Panc1 (cell line): Measurements from ENCODE around the gene GLB1L2. TPM values are rescaled to one million over a fixed set of nuclear protein-coding genes. Genes with fewer than 3 reads are reported as not detected.

Experiments
- ATAC-seq: fragments of 200-7000 bp; cut with Tn5 transposase; 2 replicates; pipeline ENCODE4 v1.9.1; 2020; ENCODE audit warnings: mild to moderate bottlenecking, moderate library complexity
- BruUV-seq: library from RNA; stranded (reverse); fragments of 400-500 nt; replicated peaks from 2 replicates; lab custom pipeline; 2021; lab: Mats Ljungman, UMichigan
- CTCF ChIA-PET: fragments of 300-600 bp; sonication (Branson Sonifier 250); formaldehyde crosslinking; loops from one replicate; lab custom pipeline; 2022; ENCODE audit warnings: antibody characterized with exemption; lab: Charles Lee
- POLR2A ChIA-PET: fragments of 300-600 bp; sonication (Branson Sonifier 250); formaldehyde crosslinking; loops from one replicate; lab custom pipeline; 2022; ENCODE audit warnings: antibody characterized with exemption; lab: Charles Lee
- DNase-seq: peaks from one replicate; pipeline ENCODE4 v3.0.0-alpha.2; 2010; ENCODE audit warnings: low read depth, low spot score
- H3K27ac ChIP-seq: 2 replicates; pipeline ENCODE4 v1.5.1; 2011; ENCODE audit warnings: mild to moderate bottlenecking, low read length, inconsistent platforms
- H3K27me3 ChIP-seq: fragments of 200-500 bp; sonication (Bioruptor generic); 2 replicates; pipeline ENCODE4 v1.6.0; 2014; ENCODE audit warnings: low read length, inconsistent platforms; ENCODE audit not compliant: control insufficient read depth, insufficient read depth
- H3K36me3 ChIP-seq: fragments of 200-500 bp; sonication (Bioruptor generic); 2 replicates; pipeline ENCODE4 v1.5.1; 2014; ENCODE audit warnings: inconsistent platforms, mild to moderate bottlenecking, low read length, moderate library complexity; ENCODE audit not compliant: control insufficient read depth, insufficient read depth
- H3K4me1 ChIP-seq: 2 replicates; pipeline ENCODE4 v1.5.1; 2011; ENCODE audit warnings: inconsistent platforms, mild to moderate bottlenecking, low read length, moderate library complexity; ENCODE audit not compliant: control insufficient read depth, insufficient read depth
- H3K4me3 ChIP-seq, 2 experiments: 2 replicates each; pipeline ENCODE4 v1.5.1; 2011 to 2012; ENCODE audit warnings: low read depth in 2 of 2, low read length in 2 of 2, mild to moderate bottlenecking in 2 of 2, inconsistent platforms in 1 of 2, moderate library complexity in 1 of 2
- H3K9me3 ChIP-seq: fragments of 200-500 bp; sonication (Bioruptor generic); 2 replicates; pipeline ENCODE4 v1.5.1; 2014; ENCODE audit warnings: low read depth, mild to moderate bottlenecking, inconsistent platforms, low read length, moderate library complexity; ENCODE audit not compliant: control insufficient read depth, insufficient read depth
- CTCF ChIP-seq: fragments of 450-650 bp; IDR thresholded peaks from 2 replicates; pipeline ENCODE4 v1.5.1; 2017; ENCODE audit warnings: mild to moderate bottlenecking
- POLR2AphosphoS5 ChIP-seq: IDR thresholded peaks from 2 replicates; pipeline ENCODE4 v1.6.1; 2012; ENCODE audit warnings: mild to moderate bottlenecking, low read depth, low read length, moderate library complexity
- REST ChIP-seq, 2 experiments: IDR thresholded peaks; 2 replicates each; pipeline ENCODE4 v1.6.1; 2011 to 2012; ENCODE audit warnings: low read depth in 2 of 2, control low read depth in 1 of 2, low read length in 1 of 2, mild to moderate bottlenecking in 1 of 2, moderate library complexity in 1 of 2; ENCODE audit not compliant: insufficient read depth in 1 of 2
- SIN3A ChIP-seq: IDR thresholded peaks from 2 replicates; pipeline ENCODE4 v1.6.1; 2012; ENCODE audit warnings: low read depth, mild to moderate bottlenecking, low read length, moderate library complexity, borderline replicate concordance; ENCODE audit not compliant: insufficient read depth
- TCF7L2 ChIP-seq: IDR thresholded peaks from 2 replicates; pipeline ENCODE4 v1.6.1; 2011; ENCODE audit warnings: mild to moderate bottlenecking, low read depth, low read length, inconsistent platforms
- in situ Hi-C: cut with HindIII; loops from 2 replicates; pipeline ENCODE4 v1.10.0; 2016; ENCODE audit warnings: low sequenced_read_pairs, low pct_unique_long_range_greater_than_20kb
- intact Hi-C: fragments of 100-400 bp; cut with micrococcal nuclease; formaldehyde crosslinking; loops from one replicate; pipeline ENCODE4 v1.10.0; 2022; ENCODE audit not compliant: unreplicated experiment
- total RNA-seq: library from RNA; stranded (reverse); gene quantifications from one replicate; pipeline ENCODE4 v1.2.1, GENCODE V29; 2021; ENCODE audit not compliant: unreplicated experiment

Gene GLB1L2
- total RNA-seq, 1 experiment from 2014 or later: 10.4 TPM

- intact Hi-C loops (no loop called here), in situ Hi-C loops (no loop called here)
- DNase-seq (no peak), ATAC-seq (no peak)
- TF ChIP-seq CTCF: no peak
- no peak for TF ChIP-seq TCF7L2
- TF ChIP-seq POLR2AphosphoS5: no peak
- no peak for TF ChIP-seq SIN3A
- TF ChIP-seq REST (IDR thresholded peaks at IDR 0.05; ENCODE audit: insufficient read depth in 1 of 2, low read depth in 2 of 2, low read length in 1 of 2): no peak
- no peaks in the 10 kb centered on the region for H3K36me3 ChIP-seq
- H3K4me1 ChIP-seq: no peaks in the 10 kb centered on the region
- no peak overlapping the region for H3K4me3 ChIP-seq
- BruUV-seq: no TSS peak
- H3K27ac ChIP-seq: no peak overlapping the region
- H3K9me3 ChIP-seq: no peaks in the 10 kb centered on the region
- CTCF ChIA-PET: no interaction called here
- H3K27me3 ChIP-seq: peaks cover 10% of the 10 kb centered on the region
- POLR2A ChIA-PET: no interaction called here
Measured at GRCh38 chr11:134402910-134403309, 71.1 kb downstream of the GLB1L2 start.

GRCh38 chr11:134404575-134405341 lies 73.0 kb downstream of the GLB1L2 start:
- ChIA-PET CTCF (no interaction called here), POLR2A (no interaction called here)
- in situ Hi-C loops (no loop called here), intact Hi-C loops (no loop called here)
- H3K27ac ChIP-seq: no peak overlapping the region
- H3K9me3 ChIP-seq: no peaks in the 10 kb centered on the region
- H3K27me3 ChIP-seq: peaks cover 15% of the 10 kb centered on the region
- TF ChIP-seq SIN3A (no peak), POLR2AphosphoS5 (no peak), CTCF (no peak), REST (IDR thresholded peaks at IDR 0.05; ENCODE audit: insufficient read depth in 1 of 2, low read depth in 2 of 2, low read length in 1 of 2) (no peak), TCF7L2 (no peak)
- BruUV-seq: no TSS peak
- H3K4me1 ChIP-seq: no peaks in the 10 kb centered on the region
- H3K4me3 ChIP-seq: no peak overlapping the region
- no peaks in the 10 kb centered on the region for H3K36me3 ChIP-seq
- ATAC-seq: no peak
- DNase-seq: no peak
